Measurements from ENCODE around the gene CLMP.
A peak's percentile ranks its signal among the peaks of the same experiment; 100 is the strongest.

CLMP gene

GRCh38 chr11:123086305-123086704 is 108.7 kb downstream of the CLMP start:
- no peak for DNase-seq (ENCODE audit: low read depth in 2 of 3, low spot score in 2 of 3)

DNA sequence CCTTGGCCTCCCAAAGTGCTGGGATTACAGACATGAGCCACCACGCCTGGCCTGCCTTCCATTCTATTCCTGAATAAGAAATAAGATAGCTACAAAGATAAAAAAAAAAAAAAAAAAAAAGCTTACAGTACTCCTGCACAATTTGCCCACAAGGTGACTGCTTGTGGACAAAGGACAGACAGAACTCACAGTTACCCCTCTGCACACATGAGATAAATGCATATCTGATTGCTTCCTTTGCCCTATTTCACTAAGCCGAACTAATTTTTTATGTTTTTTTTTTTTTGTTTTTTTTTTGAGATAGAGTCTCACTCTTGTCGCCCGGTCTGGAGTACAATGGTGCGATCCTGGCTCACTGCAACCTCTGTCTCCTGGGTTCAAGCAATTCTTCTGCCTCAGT is 109.6 kb downstream of the CLMP start:
- DNase-seq (ENCODE audit: low read depth in 2 of 3, low spot score in 2 of 3), result no peak

DNA sequence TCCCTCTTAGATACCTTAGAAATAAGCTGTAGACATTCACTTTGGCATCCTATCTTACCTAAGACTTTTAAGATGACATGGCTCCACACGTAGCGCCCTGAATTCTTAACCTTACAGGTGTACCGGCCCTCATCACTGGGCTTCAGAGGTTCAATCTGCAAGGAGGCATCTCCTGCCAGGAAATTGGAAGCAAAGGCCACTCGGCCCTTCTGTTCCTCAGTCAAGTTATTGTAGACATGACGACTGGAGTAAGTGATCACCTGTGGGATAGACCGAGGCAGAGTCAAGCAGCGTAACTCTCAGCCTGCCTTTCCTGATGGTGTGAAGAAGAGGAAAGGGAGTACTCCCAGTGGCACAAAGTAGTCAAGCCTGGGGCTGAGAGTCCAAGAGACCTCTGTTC is 110.6 kb downstream of the CLMP start:
- no peak for DNase-seq (ENCODE audit: low read depth in 2 of 3, low spot score in 2 of 3)

DNA sequence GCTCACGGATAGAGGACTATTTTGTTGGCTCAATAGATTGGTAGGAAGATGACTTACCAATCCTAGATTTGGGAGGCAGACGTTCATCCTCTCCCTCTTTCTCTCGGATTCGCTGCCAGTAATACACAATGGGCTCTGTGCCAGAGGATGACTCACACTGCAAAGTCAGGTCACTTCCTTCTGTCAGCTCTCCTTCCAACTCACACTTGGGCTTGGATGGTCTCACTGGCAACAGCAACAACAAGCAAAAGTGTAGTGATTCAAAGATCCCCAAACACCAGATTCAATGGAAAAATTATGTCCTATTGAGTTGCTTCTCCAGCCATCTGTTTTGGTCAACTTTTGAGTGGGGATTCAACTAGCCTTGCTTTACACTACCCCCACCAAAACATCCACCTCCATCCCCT is 111.4 kb downstream of the CLMP start:
- no peak for DNase-seq (ENCODE audit: low read depth in 2 of 3, low spot score in 2 of 3)

- no peak for DNase-seq (ENCODE audit: low read depth in 2 of 3, low spot score in 2 of 3)
These were observed 112.1 kb downstream of the CLMP start for GRCh38 chr11:123082977-123083376.

DNA sequence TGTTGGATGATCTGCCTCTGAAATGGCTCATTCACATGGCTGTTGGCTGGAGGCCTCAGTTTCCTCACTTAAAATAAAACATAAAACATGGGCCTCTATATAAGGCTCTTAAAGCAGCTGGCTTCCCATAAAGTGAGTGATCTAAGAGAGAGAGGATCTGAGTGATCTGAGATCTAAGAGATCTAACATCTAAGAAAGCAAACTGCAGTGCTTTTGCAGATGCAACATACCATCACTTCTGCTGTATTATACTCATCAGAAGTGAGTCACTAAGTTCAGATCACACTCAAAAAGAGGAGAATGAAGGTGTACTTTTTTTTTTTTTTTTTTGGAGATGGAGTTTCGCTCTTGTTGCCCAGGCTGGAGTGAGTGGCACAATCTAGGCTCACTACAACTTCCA is 115.0 kb downstream of the CLMP start:
- DNase-seq (ENCODE audit: low read depth in 2 of 3, low spot score in 2 of 3), result no peak

DNA sequence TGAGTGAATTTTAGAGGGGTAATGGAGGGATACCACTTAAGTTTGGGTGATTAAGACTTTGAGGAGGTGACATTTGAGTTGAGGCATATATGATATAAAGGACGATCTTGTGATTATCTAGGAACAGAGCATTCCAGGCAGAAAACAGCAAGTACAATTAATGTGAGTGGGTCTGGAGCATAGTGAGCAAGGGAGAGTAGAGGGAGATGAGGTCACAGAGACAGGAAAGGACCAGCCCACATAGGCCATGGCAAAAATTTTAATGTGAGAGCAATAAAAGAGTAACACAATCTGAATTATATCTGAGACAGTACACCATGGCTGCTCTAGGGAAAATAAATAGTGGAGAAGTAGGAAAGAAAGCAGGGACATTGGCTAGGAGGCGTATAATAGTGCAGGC is 118.6 kb downstream of the CLMP start:
- DNase-seq (ENCODE audit: low read depth in 2 of 3, low spot score in 2 of 3), result no peak

GRCh38 chr11:123073343-123074057 is 121.5 kb downstream of the CLMP start:
- DNase-seq (ENCODE audit: low read depth in 2 of 3, low spot score in 2 of 3), result no peak

DNA sequence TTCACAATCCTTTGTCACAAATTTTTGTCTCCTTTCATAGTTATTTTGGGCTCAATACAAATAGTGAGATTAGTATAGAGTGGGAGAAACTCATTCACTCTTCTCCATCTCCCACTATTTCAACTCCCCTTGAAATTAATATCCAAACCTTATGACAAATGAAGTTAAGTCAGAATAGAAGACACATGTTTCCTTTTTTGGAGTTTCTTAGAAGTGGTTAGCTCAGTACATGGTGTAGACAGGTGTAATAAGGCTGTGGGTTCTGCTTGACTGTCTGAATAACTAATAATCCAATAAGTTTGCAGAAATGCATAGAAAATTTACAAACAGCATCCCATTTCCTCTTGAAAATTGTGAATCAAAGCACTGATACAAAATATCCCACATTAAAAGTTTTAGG is 122.3 kb downstream of the CLMP start:
- no peak for DNase-seq (ENCODE audit: low read depth in 2 of 3, low spot score in 2 of 3)

GRCh38 chr11:123072332-123072761 is 122.7 kb downstream of the CLMP start:
- no peak for DNase-seq (ENCODE audit: low read depth in 2 of 3, low spot score in 2 of 3)

GRCh38 chr11:123069908-123070821 is 124.9 kb downstream of the CLMP start:
- DNase-seq (ENCODE audit: low read depth in 2 of 3, low spot score in 2 of 3), result no peak

DNA sequence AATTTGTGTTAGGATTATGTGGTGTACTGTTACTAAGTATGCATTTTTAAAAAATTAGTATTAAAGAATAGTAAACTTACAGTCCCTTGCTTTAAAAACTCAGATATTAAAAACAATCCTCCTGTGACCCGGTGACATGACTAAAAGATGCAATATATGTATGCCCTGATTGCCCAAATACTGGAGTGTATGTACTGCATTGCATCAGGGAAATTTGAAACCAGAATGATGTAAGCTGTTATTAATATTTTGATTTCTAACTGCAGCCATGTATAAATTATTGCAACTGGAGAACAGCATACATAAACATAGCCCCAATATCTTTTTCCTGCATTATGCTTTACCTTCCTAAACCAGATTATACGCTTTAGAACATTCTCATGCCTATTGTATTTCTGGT is 129.4 kb downstream of the CLMP start:
- DNase-seq (ENCODE audit: low read depth in 2 of 3, low spot score in 2 of 3), result no peak

GRCh38 chr11:123063826-123064657 is 131.0 kb downstream of the CLMP start:
- DNase-seq (ENCODE audit: low read depth in 2 of 3, low spot score in 2 of 3), result no peak

GRCh38 chr11:123062892-123063825 is 131.9 kb downstream of the CLMP start:
- no peak for DNase-seq (ENCODE audit: low read depth in 2 of 3, low spot score in 2 of 3)

DNA sequence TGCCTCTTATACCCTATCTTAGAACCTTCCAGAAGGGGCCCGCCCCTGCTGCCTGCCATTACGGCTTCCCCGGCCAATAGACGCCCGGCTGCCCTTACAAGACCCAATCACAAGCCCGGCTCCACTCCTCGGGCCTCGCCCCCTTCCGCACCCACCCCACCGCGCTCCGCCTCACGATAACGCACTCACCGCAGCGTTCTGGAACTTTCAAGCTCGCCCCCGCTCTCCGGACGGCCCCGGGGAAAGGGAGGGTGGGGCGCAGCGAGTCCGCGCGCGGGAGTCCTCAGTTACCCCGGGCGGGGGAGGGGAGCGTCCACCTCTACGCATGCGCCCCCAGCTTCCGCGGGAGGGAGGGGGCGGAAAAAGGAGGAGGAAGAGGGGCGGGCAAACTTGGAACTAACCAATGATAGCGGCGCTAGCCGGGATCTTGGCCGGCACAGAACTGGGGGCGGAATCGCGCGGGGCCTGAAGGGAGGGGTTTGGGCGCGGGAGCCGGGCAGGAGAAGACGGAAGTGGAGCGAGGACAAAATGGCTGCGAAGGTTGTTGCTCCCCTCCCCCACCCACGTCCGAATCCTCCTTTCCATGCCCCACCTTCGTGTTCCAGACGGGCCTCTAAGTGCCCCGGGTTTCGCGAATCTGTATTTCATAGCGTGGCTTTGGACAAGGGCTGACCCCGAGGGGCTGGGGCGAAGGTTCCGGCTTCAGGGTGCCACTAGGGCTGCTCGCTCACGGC is 132.7 kb downstream of the CLMP start:
- peak; percentile 93 to 100 (median 98) for DNase-seq (ENCODE audit: low read depth in 2 of 3, low spot score in 2 of 3)

DNA sequence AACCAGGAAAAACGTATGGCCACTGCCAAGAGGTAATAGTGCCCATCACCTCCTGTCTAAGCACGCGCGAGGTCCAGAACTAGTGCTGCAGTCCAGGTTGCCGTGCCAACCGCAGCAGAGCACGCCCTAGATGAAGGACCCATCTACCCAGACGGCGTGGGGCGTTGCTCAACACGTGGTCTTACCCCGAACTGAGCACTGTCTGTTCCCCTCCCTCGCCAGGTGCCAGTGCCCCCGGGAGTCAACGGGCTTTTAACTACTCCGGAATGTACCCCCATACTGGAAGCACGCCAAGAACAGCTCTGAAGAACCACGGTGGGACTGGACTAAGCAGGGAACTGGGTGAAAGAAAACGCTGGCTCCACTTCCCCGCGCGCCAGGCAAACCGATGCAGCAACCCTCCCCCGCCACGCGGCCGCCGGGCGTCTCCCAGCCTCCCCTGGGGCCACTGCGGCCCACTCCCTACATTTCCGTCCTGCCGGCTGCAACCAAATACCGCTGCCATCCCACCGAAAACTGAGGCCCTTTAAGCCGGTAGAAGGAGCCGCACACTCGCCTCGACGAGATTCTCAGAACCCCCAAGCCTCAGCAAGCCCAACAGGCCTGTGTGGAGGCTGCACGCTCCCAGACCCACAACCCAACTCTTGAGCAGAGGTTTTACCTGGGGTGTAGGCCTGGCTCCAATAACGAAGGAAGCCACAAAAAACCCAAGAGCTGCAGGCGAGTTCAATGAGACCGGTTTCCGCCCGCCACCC is 133.5 kb downstream of the CLMP start, which contains the start of gene HSPA8:
Gene HSPA8, minus strand, starts transcription at position 734 of the 755 bp plus-strand sequence. CDS start 812 bp downstream, outside the sequence.
- peak in 2 of 3 experiments; percentile 60 to 64 for DNase-seq (ENCODE audit: low read depth in 2 of 3, low spot score in 2 of 3)

DNA sequence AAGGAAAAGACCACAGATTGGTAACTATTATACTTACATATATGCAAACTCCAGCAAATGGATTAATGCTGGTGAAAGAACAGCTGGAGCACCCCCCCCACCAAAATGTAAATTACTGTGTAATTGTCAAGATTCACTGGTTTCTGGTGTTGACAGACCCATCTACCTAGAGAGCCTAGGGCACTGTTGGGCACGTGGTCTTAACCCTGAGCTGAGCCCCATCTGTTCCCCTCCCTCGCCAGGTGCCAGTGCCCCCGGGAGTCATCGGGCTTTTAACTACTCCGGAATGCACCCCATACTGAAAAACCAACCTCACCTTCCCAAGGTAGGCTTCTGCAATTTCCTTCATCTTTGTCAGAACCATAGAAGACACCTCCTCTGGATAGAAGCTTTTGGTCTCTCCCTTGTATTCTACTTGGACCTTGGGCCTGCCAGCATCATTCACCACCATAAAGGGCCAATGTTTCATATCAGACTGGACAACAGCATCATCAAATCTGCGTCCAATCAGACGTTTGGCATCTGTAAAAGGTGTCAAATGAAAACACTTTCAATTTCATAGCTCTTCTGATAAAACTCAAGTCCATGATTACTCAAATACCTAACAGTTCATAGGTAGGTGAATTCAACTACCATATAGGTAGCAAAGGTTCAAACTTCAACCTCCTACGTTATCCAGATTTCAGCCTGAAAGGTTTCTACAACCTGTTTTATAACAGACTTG is 134.6 kb downstream of the CLMP start:
- no peak for DNase-seq (ENCODE audit: low read depth in 2 of 3, low spot score in 2 of 3)
